ENCODE measurements around the gene DGKH.

GRCh38 chr13:42229287-42229686 lies 180.8 kb downstream of the DGKH start:
- TF ChIP-seq POLR2A (IDR thresholded peaks at IDR 0.05) = no peak
- TF ChIP-seq CTCF (IDR thresholded peaks at IDR 0.05) = no peak

All from ovary (tissue), 3 donors.